CD4-positive, CD25-positive, alpha-beta regulatory T cell (primary cell): ENCODE data around the gene AANAT. TPM values are rescaled to one million over a fixed set of nuclear protein-coding genes. Genes with fewer than 3 reads are reported as not detected.
"Not testable (repeated sequence)": the region's sequence is repeated elsewhere in the genome, so short reads cannot be mapped to it uniquely, and the experiment has no call there.

ENCODE experiments used
- ATAC-seq, 2 donors: fragments of 150-1000 bp; cut with Tn5 transposase; one replicate each; pipeline ENCODE4 v1.10.0; 2021; ENCODE audit warnings: low read depth in 2 of 2, moderate number of reproducible peaks in 2 of 2, moderate library complexity in 1 of 2
- DNase-seq, 3 donors: peaks; one replicate each; pipeline versions ENCODE4 v3.0.0 to v3.0.0-alpha.2; 2012 to 2022; ENCODE audit warnings: mixed read lengths in 1 of 3
- H3K27ac ChIP-seq: one replicate; pipeline ENCODE4 v1.7.0; 2013; ENCODE audit warnings: mild to moderate bottlenecking, low read length; ENCODE audit not compliant: insufficient read depth, poor library complexity, severe bottlenecking
- H3K27me3 ChIP-seq: one replicate; pipeline ENCODE4 v1.7.0; 2013; ENCODE audit warnings: low read length; ENCODE audit not compliant: control insufficient read depth, insufficient read depth
- H3K36me3 ChIP-seq: one replicate; pipeline ENCODE4 v1.7.0; 2013; ENCODE audit warnings: mild to moderate bottlenecking, low read length, moderate library complexity; ENCODE audit not compliant: control insufficient read depth, insufficient read depth
- H3K4me1 ChIP-seq: 2 replicates; pipeline ENCODE4 v1.7.0; 2013; ENCODE audit warnings: mild to moderate bottlenecking, low read length; ENCODE audit not compliant: insufficient read depth, control insufficient read depth, poor library complexity, severe bottlenecking
- H3K4me3 ChIP-seq: one replicate; pipeline ENCODE4 v1.7.0; 2013; ENCODE audit warnings: low read depth, mild to moderate bottlenecking, low read length, moderate library complexity
- H3K9me3 ChIP-seq, 2 experiments: 1 replicate in 1 of 2; 2 replicates in 1 of 2; pipeline ENCODE4 v1.7.0; 2013; ENCODE audit warnings: low read length in 2 of 2, mild to moderate bottlenecking in 1 of 2, moderate library complexity in 1 of 2; ENCODE audit not compliant: control insufficient read depth in 2 of 2
- H3K27ac Mint-ChIP-seq, 3 donors: one replicate each; pipeline ENCODE4 v1.8.0; 2020 to 2022; ENCODE audit warnings: mild to moderate bottlenecking in 3 of 3, mixed read lengths in 3 of 3, moderate library complexity in 2 of 3
- H3K27me3 Mint-ChIP-seq: one replicate; pipeline ENCODE4 v1.8.0; 2022; ENCODE audit warnings: mild to moderate bottlenecking, mixed read lengths
- H3K36me3 Mint-ChIP-seq: one replicate; pipeline ENCODE4 v1.8.0; 2020; ENCODE audit warnings: mixed read lengths
- H3K4me1 Mint-ChIP-seq, 4 donors: one replicate each; pipeline ENCODE4 v1.8.0; 2020 to 2022; ENCODE audit warnings: mixed read lengths in 4 of 4, mild to moderate bottlenecking in 1 of 4
- H3K4me3 Mint-ChIP-seq, 4 donors: one replicate each; pipeline ENCODE4 v1.8.0; 2020 to 2022; ENCODE audit warnings: mild to moderate bottlenecking in 4 of 4, mixed read lengths in 4 of 4, moderate library complexity in 3 of 4
- H3K9me3 Mint-ChIP-seq, 7 donors: one replicate each; pipeline ENCODE4 v1.8.0; 2020 to 2022; ENCODE audit warnings: mixed read lengths in 7 of 7, mild to moderate bottlenecking in 3 of 7, moderate library complexity in 2 of 7
- polyA plus RNA-seq, 4 donors: library from polyadenylated mRNA; unstranded; fragments of 300-500 nt; fragmentation: Illumina TruSeq; gene quantifications; one replicate each; pipeline ENCODE4 v1.2.3, GENCODE V29; 2021
- total RNA-seq: library from RNA; stranded (reverse); gene quantifications from one replicate; pipeline ENCODE4 v1.2.3, GENCODE V29; 2022

Gene AANAT
- total and polyA plus RNA-seq, 5 donors from 2014 or later: not detected

DNA sequence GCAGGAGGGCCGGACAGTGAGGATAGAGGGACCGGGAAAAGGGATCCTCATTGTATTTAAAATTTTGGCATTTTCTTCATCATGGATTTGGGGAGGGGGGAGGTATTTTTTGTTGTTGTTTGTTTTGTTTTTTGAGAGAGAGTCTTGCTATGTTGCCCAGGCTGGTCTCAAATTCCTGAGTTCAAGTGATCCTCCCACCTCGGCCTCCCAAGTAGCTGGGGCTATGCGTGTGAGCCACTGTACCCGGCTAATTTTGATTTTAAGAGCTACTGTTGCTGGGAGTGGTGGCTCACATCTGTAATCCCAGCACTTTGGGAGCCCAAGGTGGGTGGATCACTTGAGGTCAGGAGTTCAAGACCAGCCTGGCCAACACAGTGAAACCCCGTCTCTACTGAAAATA lies 47.0 kb downstream of the AANAT start:
- peaks cover 32% of the 10 kb centered on the region for H3K4me1 ChIP-seq
- Mint-ChIP-seq H3K4me1 (peaks cover 0 to 59% (median 22%) of the 10 kb centered on the region in 4 donors), H3K27ac (peak overlapping the region; percentile 97 to 99 (median 98)), H3K4me3 (peak overlapping the region in 2 of 4 donors; percentile 33 to 39)
- not testable (repeated sequence) for H3K36me3 Mint-ChIP-seq, H3K9me3 Mint-ChIP-seq, H3K9me3 ChIP-seq, H3K36me3 ChIP-seq, H3K27me3 Mint-ChIP-seq, H3K4me3 ChIP-seq, H3K27me3 ChIP-seq, DNase-seq, ATAC-seq
- peak overlapping the region; percentile 95 for H3K27ac ChIP-seq

- Histone ChIP-seq H3K27me3 (no peaks in the 10 kb centered on the region), H3K4me3 (peak overlapping the region; percentile 66), H3K4me1 (peaks cover 32% of the 10 kb centered on the region), H3K27ac (peak overlapping the region; percentile 95), H3K9me3 (no peaks in the 10 kb centered on the region), H3K36me3 (no peaks in the 10 kb centered on the region)
- Mint-ChIP-seq H3K36me3 (no peaks in the 10 kb centered on the region), H3K4me3 (peak overlapping the region; percentile 77 to 89 (median 86)), H3K4me1 (peaks cover 0 to 59% (median 20%) of the 10 kb centered on the region in 4 donors), H3K27me3 (peaks cover 4% of the 10 kb centered on the region), H3K9me3 (no peaks in the 10 kb centered on the region), H3K27ac (peak overlapping the region; percentile 97 to 99 (median 98))
- ATAC-seq: peak; percentile 81 to 87
- peak; percentile 71 to 94 (median 88) for DNase-seq
Measured at GRCh38 chr17:76515274-76515949, 48.0 kb downstream of the AANAT start.

GRCh38 chr17:76517638-76518038 lies 50.2 kb downstream of the AANAT start:
- peaks cover 4% of the 10 kb centered on the region for H3K27me3 Mint-ChIP-seq
- Histone ChIP-seq H3K27ac (no peak overlapping the region), H3K9me3 (no peaks in the 10 kb centered on the region), H3K4me3 (no peak overlapping the region), H3K27me3 (no peaks in the 10 kb centered on the region), H3K36me3 (no peaks in the 10 kb centered on the region), H3K4me1 (peaks cover 29% of the 10 kb centered on the region)
- no peaks in the 10 kb centered on the region for H3K9me3 Mint-ChIP-seq
- peak overlapping the region; percentile 63 to 85 (median 79) for H3K27ac Mint-ChIP-seq
- ATAC-seq (no peak), DNase-seq (no peak)
- H3K4me3 Mint-ChIP-seq: peak overlapping the region in 1 of 4 donors; percentile 42
- H3K36me3 Mint-ChIP-seq: no peaks in the 10 kb centered on the region
- peaks cover 0 to 45% (median 15%) of the 10 kb centered on the region in 4 donors for H3K4me1 Mint-ChIP-seq

DNA sequence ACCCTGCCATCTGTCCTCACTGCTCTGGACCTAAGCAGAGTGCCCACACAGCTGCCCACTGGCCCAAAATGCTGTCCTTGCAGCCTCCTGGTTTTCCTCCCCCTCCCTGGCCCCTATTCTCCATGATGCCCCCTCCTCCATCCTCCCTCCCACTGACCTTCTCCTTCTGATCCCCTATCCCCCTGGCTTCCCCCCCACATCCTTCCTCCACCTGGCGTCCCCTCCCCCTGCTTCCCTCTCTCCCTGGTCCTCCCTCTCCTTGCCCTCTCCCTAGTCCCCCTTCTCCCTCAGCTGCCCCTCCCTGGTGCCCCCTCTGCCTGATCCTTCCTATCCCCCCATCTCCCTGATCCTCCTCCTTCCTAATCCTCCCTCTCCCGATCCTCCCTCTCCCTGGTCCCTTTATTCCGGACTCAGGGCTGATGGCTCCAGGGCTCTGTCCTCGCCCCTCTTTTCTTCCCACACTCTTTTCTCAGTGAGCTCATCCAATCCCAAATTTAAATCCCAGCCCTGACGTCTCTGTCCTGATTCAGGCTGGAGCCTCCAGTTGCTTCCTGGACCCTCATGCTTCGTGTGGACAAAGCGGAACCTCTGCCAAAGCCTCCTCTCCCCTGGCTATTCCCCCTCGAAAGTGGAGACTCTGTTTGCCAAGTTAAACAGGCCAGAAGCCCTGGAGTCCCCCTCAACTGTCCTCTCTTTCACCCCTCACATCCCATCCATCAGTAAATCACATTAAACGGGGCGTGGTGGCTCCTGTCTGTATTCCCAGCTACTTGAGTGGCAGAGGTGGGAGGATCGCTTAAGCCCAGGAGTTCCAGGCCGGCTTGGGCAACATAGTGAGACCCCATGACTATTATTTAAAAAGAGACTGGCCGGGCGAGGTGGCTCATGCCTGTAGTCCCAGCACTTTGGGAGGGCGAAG lies 51.9 kb downstream of the AANAT start:
- H3K36me3 ChIP-seq: no peaks in the 10 kb centered on the region
- peaks cover 0 to 44% (median 16%) of the 10 kb centered on the region in 4 donors for H3K4me1 Mint-ChIP-seq
- no peak overlapping the region for H3K27ac ChIP-seq
- H3K4me3 ChIP-seq: no peak overlapping the region
- H3K9me3 ChIP-seq: no peaks in the 10 kb centered on the region
- peak overlapping the region; percentile 79 to 81 (median 79) for H3K27ac Mint-ChIP-seq
- no peaks in the 10 kb centered on the region for H3K9me3 Mint-ChIP-seq
- DNase-seq (no peak), ATAC-seq (no peak)
- H3K27me3 Mint-ChIP-seq: peaks cover 9% of the 10 kb centered on the region
- H3K36me3 Mint-ChIP-seq: no peaks in the 10 kb centered on the region
- H3K4me1 ChIP-seq: peaks cover 31% of the 10 kb centered on the region
- no peaks in the 10 kb centered on the region for H3K27me3 ChIP-seq
- peak overlapping the region in 1 of 4 donors; percentile 80 for H3K4me3 Mint-ChIP-seq

Other genes starting within 250 kb of the AANAT start
- 17.7 TPM for gene RNF157, start 227.1 kb upstream of the AANAT start, total RNA-seq
- 1 to 10 TPM; 3.3 to 5.6 (median 4.3) TPM for gene RNF157, start 227.1 kb upstream of the AANAT start, polyA plus RNA-seq
- 247 TPM for gene UBALD2, start 202.3 kb upstream of the AANAT start, total RNA-seq
- gene UBALD2, start 202.3 kb upstream of the AANAT start, polyA plus RNA-seq: 1 to 10 TPM; 3.9 to 9.2 (median 7.3) TPM
- gene QRICH2, start 159.3 kb upstream of the AANAT start, total RNA-seq: 2.2 TPM
- gene QRICH2, start 159.3 kb upstream of the AANAT start, polyA plus RNA-seq: under 1 TPM in 1 of 4 donors, not detected in 3; 0.50 TPM
- 37.1 TPM for gene PRPSAP1, start 113.7 kb upstream of the AANAT start, total RNA-seq
- gene PRPSAP1, start 113.7 kb upstream of the AANAT start, polyA plus RNA-seq: 10 to 100 TPM; 41.4 to 56.1 (median 54.0) TPM
- gene SPHK1, start 83.0 kb upstream of the AANAT start, total RNA-seq: 0.52 TPM
- gene SPHK1, start 83.0 kb upstream of the AANAT start, polyA plus RNA-seq: under 1 TPM in 2 of 4 donors, not detected in 2; 0.09 to 0.12 TPM
- 34.3 TPM for gene UBE2O, start 14.5 kb upstream of the AANAT start, total RNA-seq
- 1 to 10 TPM; 3.1 to 9.0 (median 6.4) TPM for gene UBE2O, start 14.5 kb upstream of the AANAT start, polyA plus RNA-seq
- gene RHBDF2, start 33.8 kb downstream of the AANAT start, total RNA-seq: 23.8 TPM
- gene RHBDF2, start 33.8 kb downstream of the AANAT start, polyA plus RNA-seq: 1 to 10 TPM; 2.5 to 4.5 (median 3.5) TPM
- not detected for gene CYGB, start 70.1 kb downstream of the AANAT start, total RNA-seq
- gene CYGB, start 70.1 kb downstream of the AANAT start, polyA plus RNA-seq: not detected
- gene PRCD, start 72.4 kb downstream of the AANAT start, total RNA-seq: not detected
- gene PRCD, start 72.4 kb downstream of the AANAT start, polyA plus RNA-seq: under 1 TPM in 1 of 4 donors, not detected in 3; 0.52 TPM
- 0.39 TPM for gene ST6GALNAC2, start 118.3 kb downstream of the AANAT start, total RNA-seq
- gene ST6GALNAC2, start 118.3 kb downstream of the AANAT start, polyA plus RNA-seq: under 1 TPM in 2 of 4 donors, not detected in 2; 0.08 to 0.13 TPM
- 8.5 TPM for gene ST6GALNAC1, start 176.2 kb downstream of the AANAT start, total RNA-seq
- 1 to 10 TPM in 3 of 4 donors, under 1 TPM in 1; 0.33 to 3.7 (median 1.9) TPM for gene ST6GALNAC1, start 176.2 kb downstream of the AANAT start, polyA plus RNA-seq
- 5.0 TPM for gene MXRA7, start 243.4 kb downstream of the AANAT start, total RNA-seq
- gene MXRA7, start 243.4 kb downstream of the AANAT start, polyA plus RNA-seq: 1 to 10 TPM; 2.2 to 8.8 (median 5.4) TPM